HG03108 (cell line): ENCODE measurements around the gene SLC25A45.
"Not testable (repeated sequence)": the region's sequence is repeated elsewhere in the genome, so short reads cannot be mapped to it uniquely, and the experiment has no call there.

Experiments used
- ATAC-seq: cut with Tn5 transposase; IDR thresholded peaks from one replicate; pipeline ENCODE4 v1.9.1; 2021; ENCODE audit warnings: moderate library complexity; ENCODE audit not compliant: unreplicated experiment

The SLC25A45 gene

DNA sequence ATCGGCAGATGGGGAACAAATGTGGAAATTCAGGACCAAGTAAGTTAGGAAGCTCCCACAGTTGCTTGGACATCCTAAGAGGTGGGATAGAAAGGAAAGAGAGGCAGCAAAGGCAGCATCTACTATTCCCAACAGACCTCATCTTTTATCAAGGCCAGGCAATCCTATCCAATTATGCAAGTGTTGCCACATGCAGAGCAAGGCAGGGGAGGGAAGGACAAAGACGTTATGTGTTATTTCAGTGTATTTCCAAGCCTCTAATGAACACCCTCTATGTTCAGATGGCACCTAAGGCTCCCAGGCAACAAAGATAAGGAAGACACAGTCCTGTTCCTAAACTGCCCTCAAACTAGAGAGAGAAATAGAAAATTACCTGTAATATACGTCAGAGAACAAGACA lies 18.7 kb downstream of the SLC25A45 start:
- no peak for ATAC-seq

DNA sequence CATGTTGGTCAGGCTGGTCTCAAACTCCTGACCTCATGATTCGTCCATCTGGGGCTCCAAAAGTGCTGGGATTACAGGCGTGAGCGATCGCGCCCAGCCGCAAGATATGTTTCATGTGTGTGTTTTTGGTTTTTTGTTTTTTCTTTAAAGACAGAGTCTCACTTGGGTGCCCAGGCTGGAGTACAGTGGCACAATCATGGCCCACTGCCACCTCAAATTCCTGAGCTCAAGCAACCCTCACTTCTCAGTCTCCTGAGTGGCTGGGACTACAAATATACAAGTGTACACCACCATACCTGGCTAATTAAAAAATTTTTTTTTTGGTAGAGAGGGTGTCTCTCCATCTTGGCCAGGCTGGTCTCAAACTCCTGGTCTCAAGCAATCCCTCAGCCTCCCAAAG lies 19.5 kb downstream of the SLC25A45 start:
- ATAC-seq: no peak

- ATAC-seq: peak; percentile 69
Observed at GRCh38 chr11:65362320-65362931, 20.0 kb downstream of the SLC25A45 start.

DNA sequence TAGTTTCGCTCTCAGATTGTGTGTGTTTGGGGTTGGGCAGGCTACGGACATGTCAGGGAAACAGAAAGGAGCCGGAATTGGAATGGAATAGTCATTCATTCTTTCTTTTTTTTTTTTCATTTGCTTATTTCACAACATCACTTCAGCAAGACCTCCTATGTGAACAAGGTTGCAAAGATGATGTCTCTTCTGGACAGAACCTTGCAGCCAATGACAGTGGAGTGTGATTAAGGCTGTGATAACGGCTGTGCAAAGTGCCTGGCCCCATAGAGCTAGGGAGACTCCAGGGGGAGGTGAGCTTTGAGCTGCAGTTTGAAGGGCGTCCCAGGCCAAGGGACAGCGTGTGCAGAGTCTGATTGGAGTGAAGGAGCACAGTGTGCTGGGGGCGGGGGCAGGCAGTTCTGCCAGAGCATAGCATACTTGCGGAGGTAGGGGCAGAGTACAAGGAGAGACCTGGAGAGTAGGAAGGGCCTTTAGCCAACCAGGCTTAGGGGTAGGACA lies 24.5 kb downstream of the SLC25A45 start:
- ATAC-seq: no peak

- no peak for ATAC-seq
Observed at GRCh38 chr11:65356394-65356972, 26.0 kb downstream of the SLC25A45 start.

DNA sequence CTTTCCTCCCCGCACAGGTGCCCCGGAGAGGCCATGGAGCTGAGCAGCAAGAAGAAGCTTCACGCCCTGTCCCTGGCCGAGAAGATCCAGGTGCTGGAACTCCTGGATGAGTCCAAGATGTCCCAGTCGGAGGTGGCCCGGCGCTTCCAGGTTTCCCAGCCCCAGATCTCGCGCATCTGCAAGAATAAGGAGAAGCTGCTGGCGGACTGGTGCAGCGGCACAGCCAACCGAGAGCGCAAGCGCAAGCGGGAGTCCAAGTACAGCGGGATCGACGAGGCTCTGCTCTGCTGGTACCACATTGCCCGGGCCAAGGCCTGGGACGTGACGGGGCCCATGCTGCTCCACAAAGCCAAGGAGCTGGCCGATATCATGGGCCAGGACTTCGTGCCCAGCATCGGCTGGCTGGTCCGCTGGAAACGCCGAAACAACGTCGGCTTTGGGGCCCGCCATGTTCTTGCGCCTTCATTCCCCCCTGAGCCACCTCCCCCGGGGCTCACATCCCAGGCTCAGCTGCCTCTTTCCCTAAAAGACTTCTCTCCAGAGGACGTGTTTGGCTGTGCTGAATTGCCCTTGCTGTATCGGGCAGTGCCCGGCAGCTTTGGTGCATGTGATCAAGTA lies 26.6 kb downstream of the SLC25A45 start:
- no peak for ATAC-seq

GRCh38 chr11:65355013-65355775 lies 27.3 kb downstream of the SLC25A45 start:
- ATAC-seq: peak; percentile 21

- ATAC-seq: peak; percentile 86
Observed at GRCh38 chr11:65354265-65355012, 28.0 kb downstream of the SLC25A45 start, which contains the start of gene TIGD3. Gene TIGD3 (plus strand): TSS chr11:65354751. CDS start chr11:65355809, 1,058 bp downstream.

- ATAC-seq: no peak
Observed at GRCh38 chr11:65353900-65354264, 28.6 kb downstream of the SLC25A45 start.

GRCh38 chr11:65353376-65353775 lies 29.1 kb downstream of the SLC25A45 start:
- no peak for ATAC-seq

DNA sequence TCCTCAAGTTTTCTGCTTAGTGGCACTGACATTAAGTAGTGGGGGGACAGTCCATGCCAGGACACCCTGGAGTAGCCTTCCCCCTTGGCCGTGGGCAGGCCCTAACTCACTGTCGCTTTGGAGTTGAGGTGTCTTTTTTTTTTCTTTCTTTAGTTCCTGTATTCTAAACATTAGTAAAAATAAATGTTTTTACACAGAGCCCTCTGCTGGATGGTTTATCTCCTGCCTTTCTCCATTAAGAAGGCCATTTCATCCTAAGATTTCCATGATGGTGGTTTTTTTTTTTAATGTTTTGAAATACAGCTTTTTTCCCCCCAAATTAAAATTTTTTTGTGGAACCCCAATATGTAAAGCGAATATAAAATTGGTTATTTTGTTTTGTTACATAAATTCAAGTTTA lies 29.7 kb downstream of the SLC25A45 start:
- ATAC-seq: no peak

DNA sequence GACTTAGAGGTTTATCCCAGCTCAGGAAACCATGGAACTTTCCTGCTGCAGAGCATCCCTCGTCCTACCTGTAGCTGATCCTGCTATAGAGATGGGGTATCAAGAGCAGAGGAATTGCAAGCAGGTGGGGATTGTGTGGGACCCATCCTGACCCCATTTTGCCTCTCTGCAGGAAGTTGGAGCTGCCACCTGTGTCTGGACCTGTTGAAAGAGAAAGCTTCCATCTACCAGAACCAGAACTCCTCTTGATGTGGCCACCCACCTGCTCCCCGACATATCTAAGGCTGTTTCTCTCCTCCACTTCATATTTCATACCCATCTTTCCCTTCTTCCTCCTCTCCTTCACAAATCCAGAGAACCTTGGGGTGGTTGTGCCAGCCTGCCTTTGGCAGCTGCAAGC lies 30.9 kb downstream of the SLC25A45 start:
- ATAC-seq: no peak

DNA sequence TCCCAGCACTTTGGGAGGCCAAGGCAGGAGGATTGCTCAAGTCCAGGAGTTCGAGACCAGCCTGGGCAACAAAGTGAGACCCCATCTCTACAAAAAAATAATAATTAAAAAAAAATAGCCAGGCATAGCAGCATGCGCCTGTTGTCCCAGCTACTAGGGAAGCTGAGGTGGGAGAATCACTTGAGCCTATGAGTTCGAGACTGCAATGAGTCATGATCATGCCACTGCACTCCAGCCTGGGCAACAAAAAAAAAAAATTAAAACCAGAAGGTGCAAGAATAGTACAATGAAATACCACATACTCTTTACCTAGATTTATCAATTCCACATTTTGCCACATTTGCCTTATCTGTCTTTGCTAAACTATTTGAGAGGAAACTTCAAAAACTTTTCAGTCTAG lies 40.6 kb downstream of the SLC25A45 start:
- no peak for ATAC-seq

DNA sequence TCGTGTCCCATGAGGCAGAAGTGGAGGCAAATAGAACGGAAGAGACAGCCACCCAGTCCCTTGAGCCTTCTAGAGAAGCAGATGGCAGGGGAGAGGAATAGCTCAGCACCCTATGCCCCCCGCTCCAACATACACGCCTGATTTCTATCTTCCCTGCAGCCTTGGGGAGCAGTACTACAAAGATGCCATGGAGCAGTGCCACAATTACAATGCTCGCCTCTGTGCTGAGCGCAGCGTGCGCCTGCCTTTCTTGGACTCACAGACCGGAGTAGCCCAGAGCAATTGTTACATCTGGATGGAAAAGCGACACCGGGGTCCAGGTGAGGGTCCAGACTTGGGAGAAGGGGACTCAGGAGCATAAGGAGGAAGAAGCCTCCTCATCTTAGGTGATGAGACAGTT lies 42.2 kb downstream of the SLC25A45 start:
- no peak for ATAC-seq

DNA sequence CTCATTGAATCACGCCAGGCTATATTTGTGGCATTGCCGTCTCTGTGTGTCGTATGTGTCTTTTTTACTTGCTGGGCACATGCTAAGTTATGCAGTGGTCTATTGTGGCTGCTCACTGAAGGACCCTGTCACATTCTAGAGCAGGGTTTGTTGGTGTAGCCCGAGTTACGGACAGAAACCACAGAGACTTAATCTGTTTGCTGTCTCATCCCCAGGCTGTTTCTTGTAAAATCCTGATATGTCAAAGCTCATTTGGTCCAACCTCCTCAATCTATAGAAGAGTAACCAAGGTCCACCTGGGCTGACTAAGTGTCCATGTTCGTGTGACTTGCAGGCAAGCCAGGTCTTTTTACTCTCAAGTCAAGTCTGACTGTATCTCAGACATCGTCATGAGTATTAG lies 43.8 kb downstream of the SLC25A45 start:
- no peak for ATAC-seq

GRCh38 chr11:65334696-65335295 lies 47.6 kb downstream of the SLC25A45 start:
- no peak for ATAC-seq

GRCh38 chr11:65332591-65332990 lies 49.9 kb downstream of the SLC25A45 start:
- ATAC-seq: not testable (repeated sequence)

DNA sequence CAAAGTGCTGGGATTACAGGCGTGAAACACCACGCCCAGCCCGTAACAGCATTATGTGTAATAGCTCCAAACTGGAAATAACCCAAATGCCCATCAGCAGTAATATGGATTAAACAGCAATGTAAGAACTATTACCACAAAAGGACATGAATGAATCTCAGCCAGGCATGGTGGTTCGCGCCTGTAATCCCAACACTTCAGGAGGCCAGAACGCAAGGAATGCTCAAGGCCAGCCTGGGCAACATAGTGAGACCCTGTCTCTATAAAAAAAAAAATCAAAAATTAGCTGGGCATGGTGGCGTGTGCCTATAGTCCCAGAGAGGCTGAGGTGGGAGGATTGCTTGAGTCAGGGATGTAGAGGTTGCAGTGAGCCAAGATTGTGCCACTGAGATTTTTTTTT lies 51.9 kb downstream of the SLC25A45 start:
- no peak for ATAC-seq

DNA sequence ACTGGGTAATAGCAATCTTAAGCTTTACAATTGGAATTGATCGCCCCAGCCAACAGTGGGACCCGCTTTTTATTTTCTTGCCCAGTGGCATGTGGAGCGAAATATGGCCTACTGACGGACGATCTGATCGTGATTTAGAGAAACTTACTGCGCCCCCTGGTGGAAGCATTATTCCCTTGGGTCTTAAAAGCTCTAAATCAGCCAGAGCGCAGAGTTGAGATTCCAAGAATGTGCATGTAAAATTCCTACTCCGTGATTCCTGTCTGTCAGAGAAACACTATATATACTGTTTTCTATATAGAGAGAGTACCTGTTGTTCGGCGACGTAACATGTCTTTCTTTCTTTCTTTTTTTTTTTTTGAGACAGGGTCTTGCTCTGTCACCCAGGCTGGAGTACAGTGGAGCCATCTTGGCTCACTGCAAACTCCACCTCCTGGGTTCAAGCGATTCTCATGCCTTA lies 52.5 kb downstream of the SLC25A45 start:
- no peak for ATAC-seq

GRCh38 chr11:65329478-65329877 lies 53.0 kb downstream of the SLC25A45 start:
- ATAC-seq: no peak
